ENCODE measurements around the gene CCDC80. TPM values are rescaled to one million over a fixed set of nuclear protein-coding genes. Genes with fewer than 3 reads are reported as not detected.

Gene CCDC80
- 14.5 and 18.0 TPM in 2 replicates for total RNA-seq (2014; rRNA removed; shearing (Covaris generic))

GRCh38 chr3:112640930-112641801 is at the start of gene CCDC80:
CCDC80 (minus strand) TSS chr3:112641143; CDS start chr3:112639905, 1,238 bp downstream.
- Histone ChIP-seq H3K27me3 (no peaks in the 10 kb centered on the region), H3K4me3 (peak within 1 kb of the TSS; percentile 57), H3K4me1 (peaks cover 7% of the 10 kb centered on the region; the same call in 1 of the 2 replicates), H3K9me3 (replicated peaks) (no peaks in the 10 kb centered on the region; the same call in 1 of the 2 replicates), H3K27ac (peak within 1 kb of the TSS; percentile 95), H3K36me3 (no peaks in the 10 kb centered on the region)
- DNase-seq: peak; percentile 60 to 80

GRCh38 chr3:112689989-112690388 is 49.0 kb upstream of the CCDC80 start:
- no peaks in the 10 kb centered on the region for H3K27me3 ChIP-seq
- H3K4me3 ChIP-seq: no peak overlapping the region
- H3K27ac ChIP-seq: no peak overlapping the region
- 0 out of 2 replicates have a peak, but pooled peaks cover 3% of the 10 kb centered on the region for H3K9me3 ChIP-seq (replicated peaks)
- DNase-seq: no peak
- peaks cover under 1% of the 10 kb centered on the region; the same call in 1 of the 2 replicates for H3K4me1 ChIP-seq
- H3K36me3 ChIP-seq: no peaks in the 10 kb centered on the region

DNA sequence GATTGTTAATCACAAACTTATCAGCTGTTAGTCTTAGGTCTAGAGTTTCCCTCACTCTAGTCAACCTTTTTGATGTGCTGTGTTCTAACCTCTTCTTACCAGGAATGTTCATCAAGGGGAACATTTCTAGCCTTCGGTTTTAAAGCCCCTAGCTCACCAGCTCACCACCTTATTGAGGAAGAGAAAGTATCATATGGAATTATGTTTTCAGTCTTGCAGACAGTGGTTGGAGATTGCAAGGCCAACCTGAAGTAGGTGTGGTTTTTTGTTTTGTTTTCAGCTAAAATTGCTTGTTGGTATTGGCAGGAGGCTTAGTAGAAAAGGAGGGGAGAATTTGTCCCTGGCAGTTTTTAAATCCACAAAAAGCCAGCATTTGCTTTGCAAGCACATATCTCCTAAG is 48.4 kb upstream of the CCDC80 start:
- H3K36me3 ChIP-seq: no peaks in the 10 kb centered on the region
- H3K27me3 ChIP-seq: no peaks in the 10 kb centered on the region
- DNase-seq: no peak
- H3K9me3 ChIP-seq (replicated peaks): 0 out of 2 replicates have a peak, but pooled peaks cover 3% of the 10 kb centered on the region
- H3K27ac ChIP-seq: no peak overlapping the region
- no peaks in the 10 kb centered on the region for H3K4me1 ChIP-seq
- no peak overlapping the region for H3K4me3 ChIP-seq

- 0 out of 2 replicates have a peak, but pooled peaks cover 3% of the 10 kb centered on the region for H3K9me3 ChIP-seq (replicated peaks)
- no peaks in the 10 kb centered on the region for H3K4me1 ChIP-seq
- no peaks in the 10 kb centered on the region for H3K27me3 ChIP-seq
- no peaks in the 10 kb centered on the region for H3K36me3 ChIP-seq
- no peak for DNase-seq
- no peak overlapping the region for H3K4me3 ChIP-seq
- H3K27ac ChIP-seq: no peak overlapping the region
These were observed 47.9 kb upstream of the CCDC80 start for GRCh38 chr3:112688819-112689218.

DNA sequence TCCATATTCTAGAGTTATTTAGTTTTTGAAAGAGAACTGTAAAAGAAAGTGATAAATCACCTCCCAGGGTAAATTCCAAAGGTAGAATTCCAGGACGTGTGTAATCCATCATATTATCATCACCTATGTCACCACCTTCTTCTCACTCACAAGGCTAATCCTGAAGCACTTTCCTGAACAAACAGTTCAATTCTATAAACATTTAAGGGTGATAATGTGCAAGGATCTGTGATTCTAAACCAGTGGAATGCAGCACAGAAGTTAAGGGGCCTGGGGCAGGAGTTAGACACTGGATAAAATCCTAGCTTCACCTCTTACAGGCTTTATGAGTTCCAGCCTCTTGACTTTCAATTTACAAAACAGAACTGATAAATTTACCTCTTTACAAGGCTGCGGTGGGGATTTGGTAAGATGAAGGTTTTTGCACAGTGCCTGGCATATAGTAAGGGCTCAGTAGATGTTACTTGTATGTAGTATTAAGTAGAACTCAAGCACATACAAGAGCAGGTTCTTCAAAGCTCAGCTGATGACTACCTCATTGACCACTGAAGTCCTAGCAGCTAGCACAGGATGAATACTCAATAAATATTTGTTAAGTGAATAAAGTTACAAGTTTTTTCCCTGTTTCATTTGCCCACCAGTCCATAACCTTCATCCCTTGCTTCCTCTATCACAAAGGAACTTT is 47.3 kb upstream of the CCDC80 start:
- DNase-seq: no peak
- no peaks in the 10 kb centered on the region for H3K4me1 ChIP-seq
- H3K36me3 ChIP-seq: no peaks in the 10 kb centered on the region
- no peak overlapping the region for H3K4me3 ChIP-seq
- H3K27me3 ChIP-seq: no peaks in the 10 kb centered on the region
- H3K9me3 ChIP-seq (replicated peaks): 0 out of 2 replicates have a peak, but pooled peaks cover 3% of the 10 kb centered on the region
- H3K27ac ChIP-seq: no peak overlapping the region

DNA sequence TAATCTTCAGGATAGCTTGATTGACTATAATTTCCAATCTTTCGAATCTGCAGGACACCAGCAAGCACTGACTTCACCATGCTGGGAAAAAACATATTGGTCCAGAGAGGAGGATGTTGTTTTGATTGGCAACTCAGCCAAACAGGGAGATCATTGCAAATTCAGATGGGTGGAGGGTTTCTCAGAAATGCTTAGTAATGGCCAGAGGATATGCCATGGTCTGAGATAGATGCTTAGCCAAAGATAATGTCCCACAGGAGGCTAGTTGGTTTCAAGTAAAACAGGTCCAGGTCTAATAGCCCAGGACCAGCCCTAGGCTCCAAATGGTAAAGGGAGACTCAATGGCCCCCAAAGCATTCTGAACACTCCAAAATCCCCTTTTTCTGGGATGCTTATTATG is 46.7 kb upstream of the CCDC80 start:
- H3K4me1 ChIP-seq: no peaks in the 10 kb centered on the region
- H3K27ac ChIP-seq: no peak overlapping the region
- no peaks in the 10 kb centered on the region for H3K36me3 ChIP-seq

DNA sequence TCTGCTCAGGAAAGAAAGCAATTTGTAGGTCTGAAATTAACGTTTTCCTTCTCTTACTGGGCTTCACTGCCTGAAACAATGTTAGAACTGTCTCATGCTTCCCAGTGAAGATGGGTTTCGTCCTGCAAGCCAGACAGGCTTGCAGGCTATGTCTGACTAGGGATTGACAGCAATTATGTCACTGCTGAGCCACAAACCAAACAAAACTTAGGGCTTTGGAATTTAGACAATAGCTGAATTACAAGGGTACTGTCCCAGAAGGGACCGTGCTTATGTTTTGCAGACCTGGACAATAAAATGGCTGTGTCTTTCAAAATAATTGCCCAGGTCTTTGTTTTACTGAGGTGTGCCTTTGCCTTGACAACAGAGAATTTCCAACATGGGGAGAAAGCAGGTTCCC is 46.3 kb upstream of the CCDC80 start:
- Histone ChIP-seq H3K27ac (no peak overlapping the region), H3K4me1 (peaks cover 2% of the 10 kb centered on the region), H3K27me3 (no peaks in the 10 kb centered on the region), H3K36me3 (no peaks in the 10 kb centered on the region), H3K4me3 (no peak overlapping the region), H3K9me3 (replicated peaks) (0 out of 2 replicates have a peak, but pooled peaks cover 3% of the 10 kb centered on the region)
- no peak for DNase-seq

More for the DNA sequence above, 46.7 kb upstream of the CCDC80 start:
- H3K4me3 ChIP-seq: no peak overlapping the region
- H3K27me3 ChIP-seq: no peaks in the 10 kb centered on the region
- DNase-seq: no peak
- 0 out of 2 replicates have a peak, but pooled peaks cover 3% of the 10 kb centered on the region for H3K9me3 ChIP-seq (replicated peaks)

GRCh38 chr3:112685956-112686799 is 45.2 kb upstream of the CCDC80 start:
- Histone ChIP-seq H3K27ac (no peak overlapping the region), H3K4me3 (no peak overlapping the region), H3K4me1 (peaks cover 12% of the 10 kb centered on the region), H3K36me3 (no peaks in the 10 kb centered on the region), H3K27me3 (no peaks in the 10 kb centered on the region), H3K9me3 (replicated peaks) (0 out of 2 replicates have a peak, but pooled peaks cover 3% of the 10 kb centered on the region)
- no peak for DNase-seq

GRCh38 chr3:112685420-112685819 is 44.5 kb upstream of the CCDC80 start:
- H3K36me3 ChIP-seq: no peaks in the 10 kb centered on the region
- no peak overlapping the region for H3K4me3 ChIP-seq
- H3K4me1 ChIP-seq: peaks cover 15% of the 10 kb centered on the region
- DNase-seq: no peak
- H3K27me3 ChIP-seq: no peaks in the 10 kb centered on the region
- no peak overlapping the region for H3K27ac ChIP-seq
- H3K9me3 ChIP-seq (replicated peaks): 0 out of 2 replicates have a peak, but pooled peaks cover 3% of the 10 kb centered on the region

GRCh38 chr3:112682361-112682760 is 41.4 kb upstream of the CCDC80 start:
- peaks cover 15% of the 10 kb centered on the region for H3K4me1 ChIP-seq
- no peak overlapping the region; the same call in 1 of the 2 replicates for H3K27ac ChIP-seq
- no peak overlapping the region for H3K4me3 ChIP-seq
- H3K36me3 ChIP-seq: no peaks in the 10 kb centered on the region
- no peak for DNase-seq
- H3K9me3 ChIP-seq (replicated peaks): no peaks in the 10 kb centered on the region
- no peaks in the 10 kb centered on the region for H3K27me3 ChIP-seq

DNA sequence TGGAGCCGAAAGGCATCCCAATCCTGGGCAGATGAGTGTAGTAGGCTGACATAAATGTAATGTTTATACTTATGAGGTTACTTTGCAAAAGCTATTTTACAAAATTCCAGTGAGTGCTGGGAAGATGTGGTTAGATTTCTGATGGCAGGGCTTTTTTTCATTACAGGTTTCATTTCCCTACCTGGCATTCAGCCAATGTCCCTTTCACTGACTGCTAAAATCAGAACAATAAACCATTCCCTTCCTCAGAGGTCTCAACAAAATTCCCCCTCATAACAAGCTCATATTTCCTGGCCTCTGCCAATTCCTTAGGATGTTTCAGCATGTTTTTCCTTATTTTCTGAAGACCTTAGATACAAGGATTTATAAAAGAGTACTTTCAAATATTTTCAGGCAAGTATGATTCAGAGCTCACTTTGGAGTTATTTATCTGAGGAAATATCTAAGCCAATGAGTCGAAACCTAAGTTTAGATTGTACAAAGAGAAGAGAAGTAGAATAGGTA is 40.9 kb upstream of the CCDC80 start:
- Histone ChIP-seq H3K9me3 (replicated peaks) (no peaks in the 10 kb centered on the region), H3K4me3 (peak overlapping the region; percentile 36), H3K36me3 (no peaks in the 10 kb centered on the region), H3K4me1 (peaks cover 15% of the 10 kb centered on the region), H3K27ac (peak overlapping the region; percentile 16; the same call in 1 of the 2 replicates), H3K27me3 (no peaks in the 10 kb centered on the region)
- peak; percentile 31 to 76 for DNase-seq

- Histone ChIP-seq H3K27me3 (no peaks in the 10 kb centered on the region), H3K4me3 (peak overlapping the region; percentile 9), H3K4me1 (peaks cover 19% of the 10 kb centered on the region), H3K27ac (no peak overlapping the region), H3K9me3 (replicated peaks) (no peaks in the 10 kb centered on the region), H3K36me3 (no peaks in the 10 kb centered on the region)
- peak; percentile 60 to 70 for DNase-seq
These were observed 35.8 kb upstream of the CCDC80 start for GRCh38 chr3:112676659-112677234.

DNA sequence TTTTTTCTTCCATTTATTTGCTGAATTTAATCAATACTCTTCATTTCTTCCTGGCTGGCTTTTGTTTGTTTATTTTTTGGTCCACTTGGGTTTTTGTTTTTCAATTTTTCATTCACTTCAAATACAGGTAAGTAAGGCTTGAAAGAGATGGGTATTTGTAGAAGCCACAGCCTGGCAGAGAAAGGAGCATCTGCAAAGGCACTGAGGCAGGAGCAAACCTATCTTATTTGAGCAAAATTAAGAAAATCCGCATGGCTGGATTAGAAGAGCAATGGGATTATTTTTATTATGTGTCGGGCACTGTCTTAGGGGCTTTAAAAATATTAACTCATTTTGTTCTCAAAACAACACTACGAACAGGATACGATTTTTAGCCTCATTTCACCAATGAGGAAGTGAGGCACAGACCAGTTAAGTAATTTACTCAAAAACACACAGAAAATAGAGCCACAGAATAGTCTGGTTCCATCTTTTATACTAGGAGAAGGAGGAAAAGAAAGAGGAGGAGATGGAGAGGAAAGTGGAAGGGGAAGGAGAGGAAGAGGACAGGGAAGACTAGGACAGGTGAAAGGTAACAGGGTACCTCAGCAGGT is 35.1 kb upstream of the CCDC80 start:
- no peaks in the 10 kb centered on the region for H3K27me3 ChIP-seq
- no peaks in the 10 kb centered on the region for H3K36me3 ChIP-seq
- no peak overlapping the region for H3K4me3 ChIP-seq
- DNase-seq: no peak
- H3K9me3 ChIP-seq (replicated peaks): no peaks in the 10 kb centered on the region
- no peak overlapping the region for H3K27ac ChIP-seq
- peaks cover 17% of the 10 kb centered on the region for H3K4me1 ChIP-seq
